Gastroesophageal sphincter (tissue), 3 donors: ENCODE data around the gene CLEC4G.

Experiments used
- CTCF ChIP-seq, 4 experiments: fragments of 200-600 bp in 2 of 4; fragments of 450-650 bp in 2 of 4; sonication (generic) in 1 of 4; IDR thresholded peaks; one replicate each; pipeline ENCODE4 v1.5.1; 2017 to 2019; ENCODE audit warnings: antibody characterized with exemption in 4 of 4, mild to moderate bottlenecking in 2 of 4, moderate library complexity in 2 of 4
- POLR2A ChIP-seq, 2 donors: fragments of 450-650 bp; IDR thresholded peaks; one replicate each; pipeline ENCODE4 v1.6.1; 2017; ENCODE audit warnings: antibody characterized with exemption in 2 of 2, mild to moderate bottlenecking in 2 of 2, moderate library complexity in 1 of 2
- POLR2AphosphoS5 ChIP-seq: sonication (generic); formaldehyde crosslinking; IDR thresholded peaks from one replicate; pipeline ENCODE4 v1.6.1; 2017; ENCODE audit warnings: antibody characterized with exemption

- TF ChIP-seq CTCF (IDR thresholded peaks at IDR 0.05) (no peak), POLR2A (IDR thresholded peaks at IDR 0.05) (no peak), POLR2AphosphoS5 (no peak)
Measured at GRCh38 chr19:7715671-7716070, 16.2 kb downstream of the CLEC4G start.
